K562 (cell line): Measurements from ENCODE around the gene CTSW. TPM values are rescaled to one million over a fixed set of nuclear protein-coding genes. Genes with fewer than 3 reads are reported as not detected.

ENCODE experiments used
- DIDO1 ChIP-seq: fragments of 450-650 bp; IDR thresholded peaks from 2 replicates; pipeline ENCODE4 v1.6.1; 2016; ENCODE audit warnings: low read depth, missing biosample characterization, missing genetic modification characterization
- MYC ChIP-seq, 2 experiments: fragments of 250-450 bp in 1 of 2; sonication (Bioruptor Pico) in 1 of 2; IDR thresholded peaks; 2 replicates each; pipeline versions ENCODE4 v1.5.1 to v1.6.1; 2012 to 2021; ENCODE audit warnings: low read depth in 2 of 2, borderline replicate concordance in 1 of 2, improper control_type of control experiment in 1 of 2, low read length in 1 of 2, mild to moderate bottlenecking in 1 of 2, moderate library complexity in 1 of 2
- RERE ChIP-seq: sonication (generic); formaldehyde crosslinking; IDR thresholded peaks from 2 replicates; pipeline ENCODE4 v1.8.0; 2023; ENCODE audit warnings: missing genetic modification reagents, mild to moderate bottlenecking, borderline replicate concordance
- SAP30 ChIP-seq: fragments of 200-600 bp; sonication (generic); IDR thresholded peaks from 2 replicates; pipeline ENCODE4 v1.6.1; 2012; ENCODE audit warnings: borderline replicate concordance, low read depth, mild to moderate bottlenecking, moderate library complexity, low read length, control low read depth, inconsistent platforms; ENCODE audit not compliant: insufficient read depth, poor library complexity, severe bottlenecking
- SETDB1 ChIP-seq: IDR thresholded peaks from one replicate; pipeline ENCODE4 v1.6.1; 2012; ENCODE audit warnings: low read length, control low read depth, inconsistent platforms
- U2AF1 ChIP-seq: fragments of 200-400 bp; formaldehyde crosslinking; optimal IDR thresholded peaks from 2 replicates; pipeline ENCODE3; 2017; ENCODE audit warnings: mild to moderate bottlenecking, low read depth, low read length, moderate library complexity
- ZEB2 ChIP-seq: fragments of 450-650 bp; IDR thresholded peaks from 2 replicates; pipeline ENCODE4 v1.6.1; 2016
- polyA plus RNA-seq, 8 experiments: library from polyadenylated mRNA; depleted of rRNA in 4 of 8; stranded (reverse) in 5 of 8; unstranded in 3 of 8; fragments of >200 nt; fragmentation: Nextera tagmentation in 2 of 8; fragmentation: Illumina TruSeq in 1 of 8; extraction: Ambion mirVana in 2 of 8; extraction: Trizol in 1 of 8; gene quantifications; 2 replicates each; pipeline versions ENCODE4 v1.2.1 to v1.2.3, GENCODE V29; 2011 to 2014; ENCODE audit warnings: inconsistent platforms in 1 of 8, missing spikeins in 1 of 8
- total RNA-seq, 7 experiments: library from RNA; depleted of rRNA in 6 of 7; stranded (reverse); fragments of >200 nt in 6 of 7; fragmentation: Illumina TruSeq in 2 of 7; extraction: Trizol in 2 of 7; gene quantifications; 2 replicates each; pipeline versions ENCODE4 v1.2.1 to v1.2.3, GENCODE V29; 2011 to 2021; ENCODE audit warnings: low replicate concordance in 1 of 7
- TF ChIP-seq, protein P1 (sequence below): fragments of 450-650 bp; formaldehyde crosslinking; IDR thresholded peaks from 2 replicates; pipeline ENCODE4 v1.4.0; 2020; ENCODE audit warnings: mild to moderate bottlenecking
- TF ChIP-seq, protein P2 (sequence below): sonication (generic); formaldehyde crosslinking; IDR thresholded peaks from 2 replicates; pipeline ENCODE4 v1.8.0; 2022; ENCODE audit warnings: mild to moderate bottlenecking, missing genetic modification reagents
- TF ChIP-seq, protein P3 (sequence below): fragments of 250-450 bp; sonication (Bioruptor Pico); IDR thresholded peaks from 2 replicates; pipeline ENCODE4 v1.4.0; 2020; ENCODE audit warnings: borderline replicate concordance
- TF ChIP-seq, protein P4 (sequence below): sonication (generic); formaldehyde crosslinking; IDR thresholded peaks from 2 replicates; pipeline ENCODE4 v1.8.0; 2022; ENCODE audit warnings: mild to moderate bottlenecking, missing genetic modification reagents

CTSW gene
- total and polyA plus RNA-seq, 9 of the 15 experiments (the other 6 are each of a cell fraction or from before 2014, with no cell fraction given) = 0.04 TPM; not detected in 8

- TF ChIP-seq RERE (CRISPR knock-in tag) = no peak
- TF ChIP-seq ZEB2 = no peak; the same call in 1 of the 2 replicates
- TF ChIP-seq SAP30 = peak; percentile 79
- TF ChIP-seq, protein P1, sequence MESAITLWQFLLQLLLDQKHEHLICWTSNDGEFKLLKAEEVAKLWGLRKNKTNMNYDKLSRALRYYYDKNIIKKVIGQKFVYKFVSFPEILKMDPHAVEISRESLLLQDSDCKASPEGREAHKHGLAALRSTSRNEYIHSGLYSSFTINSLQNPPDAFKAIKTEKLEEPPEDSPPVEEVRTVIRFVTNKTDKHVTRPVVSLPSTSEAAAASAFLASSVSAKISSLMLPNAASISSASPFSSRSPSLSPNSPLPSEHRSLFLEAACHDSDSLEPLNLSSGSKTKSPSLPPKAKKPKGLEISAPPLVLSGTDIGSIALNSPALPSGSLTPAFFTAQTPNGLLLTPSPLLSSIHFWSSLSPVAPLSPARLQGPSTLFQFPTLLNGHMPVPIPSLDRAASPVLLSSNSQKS (CRISPR knock-in tag) = no peak
- peak; percentile 84 for TF ChIP-seq MYC (IDR thresholded peaks at IDR 0.05; ENCODE audit: low read depth, low read length)
- no peak for TF ChIP-seq MYC (CRISPR knock-in tag; IDR thresholded peaks at IDR 0.05; ENCODE audit: borderline replicate concordance, low read depth)
- TF ChIP-seq, protein P2, sequence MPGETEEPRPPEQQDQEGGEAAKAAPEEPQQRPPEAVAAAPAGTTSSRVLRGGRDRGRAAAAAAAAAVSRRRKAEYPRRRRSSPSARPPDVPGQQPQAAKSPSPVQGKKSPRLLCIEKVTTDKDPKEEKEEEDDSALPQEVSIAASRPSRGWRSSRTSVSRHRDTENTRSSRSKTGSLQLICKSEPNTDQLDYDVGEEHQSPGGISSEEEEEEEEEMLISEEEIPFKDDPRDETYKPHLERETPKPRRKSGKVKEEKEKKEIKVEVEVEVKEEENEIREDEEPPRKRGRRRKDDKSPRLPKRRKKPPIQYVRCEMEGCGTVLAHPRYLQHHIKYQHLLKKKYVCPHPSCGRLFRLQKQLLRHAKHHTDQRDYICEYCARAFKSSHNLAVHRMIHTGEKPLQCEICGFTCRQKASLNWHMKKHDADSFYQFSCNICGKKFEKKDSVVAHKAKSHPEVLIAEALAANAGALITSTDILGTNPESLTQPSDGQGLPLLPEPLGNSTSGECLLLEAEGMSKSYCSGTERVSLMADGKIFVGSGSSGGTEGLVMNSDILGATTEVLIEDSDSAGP (CRISPR knock-in tag) = no peak
- no peak for TF ChIP-seq SETDB1
- peak; percentile 61 for TF ChIP-seq U2AF1
- TF ChIP-seq, protein P3, sequence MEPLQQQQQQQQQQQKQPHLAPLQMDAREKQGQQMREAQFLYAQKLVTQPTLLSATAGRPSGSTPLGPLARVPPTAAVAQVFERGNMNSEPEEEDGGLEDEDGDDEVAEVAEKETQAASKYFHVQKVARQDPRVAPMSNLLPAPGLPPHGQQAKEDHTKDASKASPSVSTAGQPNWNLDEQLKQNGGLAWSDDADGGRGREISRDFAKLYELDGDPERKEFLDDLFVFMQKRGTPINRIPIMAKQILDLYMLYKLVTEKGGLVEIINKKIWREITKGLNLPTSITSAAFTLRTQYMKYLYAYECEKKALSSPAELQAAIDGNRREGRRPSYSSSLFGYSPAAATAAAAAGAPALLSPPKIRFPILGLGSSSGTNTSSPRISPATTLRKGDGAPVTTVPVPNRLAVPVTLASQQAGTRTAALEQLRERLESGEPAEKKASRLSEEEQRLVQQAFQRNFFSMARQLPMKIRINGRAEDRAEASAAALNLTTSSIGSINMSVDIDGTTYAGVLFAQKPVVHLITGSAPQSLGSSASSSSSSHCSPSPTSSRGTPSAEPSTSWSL (CRISPR knock-in tag) = 0 out of 2 replicates have a peak, but pooled peaks have one; percentile 58
- TF ChIP-seq, protein P4, sequence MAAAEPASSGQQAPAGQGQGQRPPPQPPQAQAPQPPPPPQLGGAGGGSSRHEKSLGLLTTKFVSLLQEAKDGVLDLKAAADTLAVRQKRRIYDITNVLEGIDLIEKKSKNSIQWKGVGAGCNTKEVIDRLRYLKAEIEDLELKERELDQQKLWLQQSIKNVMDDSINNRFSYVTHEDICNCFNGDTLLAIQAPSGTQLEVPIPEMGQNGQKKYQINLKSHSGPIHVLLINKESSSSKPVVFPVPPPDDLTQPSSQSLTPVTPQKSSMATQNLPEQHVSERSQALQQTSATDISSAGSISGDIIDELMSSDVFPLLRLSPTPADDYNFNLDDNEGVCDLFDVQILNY (CRISPR knock-in tag) = 0 out of 2 replicates have a peak, but pooled peaks have one; percentile 21
- no peak; the same call in 1 of the 2 replicates for TF ChIP-seq DIDO1
These were observed 19.1 kb upstream of the CTSW start, which contains the start of gene MUS81 (continued) for GRCh38 chr11:65860278-65861164.
